H9 (cell line): Measurements from ENCODE around the gene SLC9A6. TPM values are rescaled to one million over a fixed set of nuclear protein-coding genes. Genes with fewer than 3 reads are reported as not detected.

Experiments
- DNase-seq: peaks from one replicate; pipeline ENCODE4 v3.0.0-alpha.2; 2017
- H2AFZ ChIP-seq: one replicate; pipeline ENCODE4 v1.6.1; 2013; ENCODE audit warnings: mild to moderate bottlenecking, low read length, control low read depth, moderate library complexity
- H2AK5ac ChIP-seq: 2 replicates; pipeline ENCODE4 v1.6.1; 2013; ENCODE audit warnings: low read length, control low read depth, mixed read lengths; ENCODE audit not compliant: insufficient read length
- H2BK120ac ChIP-seq: one replicate; pipeline ENCODE4 v1.6.1; 2013; ENCODE audit warnings: low read depth, mild to moderate bottlenecking, low read length, control low read depth, inconsistent platforms; ENCODE audit not compliant: poor library complexity, severe bottlenecking
- H2BK12ac ChIP-seq: 2 replicates; pipeline ENCODE4 v1.6.1; 2013; ENCODE audit warnings: low read length, control low read depth, mixed read lengths, low read depth; ENCODE audit not compliant: insufficient read length
- H2BK15ac ChIP-seq: 2 replicates; pipeline ENCODE4 v1.6.1; 2013; ENCODE audit warnings: low read depth, low read length, control low read depth
- H2BK20ac ChIP-seq: one replicate; pipeline ENCODE4 v1.6.1; 2013; ENCODE audit warnings: low read depth, mild to moderate bottlenecking, low read length, control low read depth, inconsistent platforms; ENCODE audit not compliant: poor library complexity, severe bottlenecking
- H2BK5ac ChIP-seq: 2 replicates; pipeline ENCODE4 v1.6.1; 2013; ENCODE audit warnings: low read length, control low read depth, mixed read lengths; ENCODE audit not compliant: insufficient read length
- H3K14ac ChIP-seq: 2 replicates; pipeline ENCODE4 v1.6.1; 2013; ENCODE audit warnings: low read length, control low read depth; ENCODE audit not compliant: insufficient read depth
- H3K18ac ChIP-seq: 2 replicates; pipeline ENCODE4 v1.6.1; 2013; ENCODE audit warnings: low read depth, mild to moderate bottlenecking, mixed read lengths, low read length, control low read depth; ENCODE audit not compliant: insufficient read length
- H3K23ac ChIP-seq: 2 replicates; pipeline ENCODE4 v1.6.1; 2013; ENCODE audit warnings: low read length, control low read depth, mixed read lengths, low read depth; ENCODE audit not compliant: insufficient read length
- H3K23me2 ChIP-seq: 2 replicates; pipeline ENCODE4 v1.6.1; 2013; ENCODE audit warnings: low read depth, mild to moderate bottlenecking, mixed read lengths, low read length, control low read depth; ENCODE audit not compliant: insufficient read length, poor library complexity, severe bottlenecking
- H3K27ac ChIP-seq: 2 replicates; pipeline ENCODE4 v1.5.1; 2013; ENCODE audit warnings: low read length, control low read depth, mixed read lengths, low read depth; ENCODE audit not compliant: insufficient read length
- H3K27me3 ChIP-seq: 2 replicates; pipeline ENCODE4 v1.6.1; 2013; ENCODE audit warnings: low read length, control low read depth, inconsistent platforms; ENCODE audit not compliant: insufficient read depth
- H3K4ac ChIP-seq: 2 replicates; pipeline ENCODE4 v1.6.1; 2013; ENCODE audit warnings: low read depth, mild to moderate bottlenecking, control low read depth, inconsistent platforms, low read length, moderate library complexity
- H3K4me1 ChIP-seq: 2 replicates; pipeline ENCODE4 v1.6.1; 2013; ENCODE audit warnings: low read length, control low read depth, inconsistent platforms; ENCODE audit not compliant: insufficient read depth
- H3K4me2 ChIP-seq: 2 replicates; pipeline ENCODE4 v1.6.1; 2013; ENCODE audit warnings: low read length, control low read depth, mixed read lengths; ENCODE audit not compliant: insufficient read length, insufficient read depth
- H3K56ac ChIP-seq: 2 replicates; pipeline ENCODE4 v1.6.1; 2013; ENCODE audit warnings: low read depth, mild to moderate bottlenecking, mixed read lengths, low read length, control low read depth; ENCODE audit not compliant: insufficient read length
- H3K79me1 ChIP-seq: 2 replicates; pipeline ENCODE4 v1.6.1; 2013; ENCODE audit warnings: low read depth, mild to moderate bottlenecking, moderate library complexity, low read length, control low read depth, inconsistent platforms; ENCODE audit not compliant: insufficient read depth, poor library complexity, severe bottlenecking
- H3K79me2 ChIP-seq: 2 replicates; pipeline ENCODE4 v1.6.1; 2013; ENCODE audit warnings: low read length, control low read depth, inconsistent platforms; ENCODE audit not compliant: insufficient read depth
- H3K9ac ChIP-seq: 2 replicates; pipeline ENCODE4 v1.6.1; 2013; ENCODE audit warnings: low read length, control low read depth, mixed read lengths; ENCODE audit not compliant: insufficient read length; ENCODE audit errors: extremely low read depth
- H3K9me3 ChIP-seq: one replicate; pipeline ENCODE4 v1.6.1; 2013; ENCODE audit warnings: low read depth, low read length, inconsistent platforms; ENCODE audit not compliant: control insufficient read depth
- H3T11ph ChIP-seq: one replicate; pipeline ENCODE4 v1.6.1; 2013; ENCODE audit warnings: mild to moderate bottlenecking, low read length, control low read depth, inconsistent platforms
- H4K20me1 ChIP-seq: one replicate; pipeline ENCODE4 v1.6.1; 2013; ENCODE audit not compliant: control insufficient read depth, insufficient read length, insufficient read depth
- H4K5ac ChIP-seq: 2 replicates; pipeline ENCODE4 v1.6.1; 2013; ENCODE audit warnings: low read depth, mild to moderate bottlenecking, mixed read lengths, low read length, control low read depth; ENCODE audit not compliant: insufficient read length
- H4K8ac ChIP-seq: replicated peaks from 2 replicates; pipeline ENCODE4 v1.6.1; 2013; ENCODE audit warnings: low read length, control low read depth, mixed read lengths, low read depth; ENCODE audit not compliant: insufficient read length
- H4K91ac ChIP-seq: 2 replicates; pipeline ENCODE4 v1.6.1; 2013; ENCODE audit warnings: low read depth, mild to moderate bottlenecking, moderate library complexity, mixed read lengths, low read length, control low read depth; ENCODE audit not compliant: insufficient read length
- H3K27ac Mint-ChIP-seq, 3 experiments: 2 replicates in 2 of 3; 3 replicates in 1 of 3; pipeline ENCODE4 v1.8.0; 2020 to 2021; ENCODE audit warnings: mixed read lengths in 3 of 3, mild to moderate bottlenecking in 1 of 3, moderate library complexity in 1 of 3
- H3K27me3 Mint-ChIP-seq: 2 replicates; pipeline ENCODE4 v1.8.0; 2021; ENCODE audit warnings: low read depth, mild to moderate bottlenecking, moderate library complexity, mixed read lengths
- H3K36me3 Mint-ChIP-seq, 3 experiments: 2 replicates in 2 of 3; 3 replicates in 1 of 3; pipeline ENCODE4 v1.8.0; 2020 to 2021; ENCODE audit warnings: low read depth in 3 of 3, mixed read lengths in 3 of 3; ENCODE audit not compliant: insufficient read depth in 1 of 3
- H3K4me1 Mint-ChIP-seq, 2 experiments: 2 replicates each; pipeline ENCODE4 v1.8.0; 2020; ENCODE audit warnings: mixed read lengths in 2 of 2
- H3K4me3 Mint-ChIP-seq, 2 experiments: 2 replicates in 1 of 2; 3 replicates in 1 of 2; pipeline ENCODE4 v1.8.0; 2020 to 2021; ENCODE audit warnings: mild to moderate bottlenecking in 2 of 2, mixed read lengths in 2 of 2, moderate library complexity in 1 of 2
- H3K9me3 Mint-ChIP-seq, 2 experiments: 2 replicates in 1 of 2; 3 replicates in 1 of 2; pipeline ENCODE4 v1.8.0; 2020; ENCODE audit warnings: mild to moderate bottlenecking in 2 of 2, mixed read lengths in 2 of 2, moderate library complexity in 1 of 2
- CTCF ChIP-seq: fragments of 200-600 bp; sonication (generic); conservative IDR thresholded peaks from 3 replicates; pipeline ENCODE4 v1.8.0; 2021; ENCODE audit warnings: antibody characterized with exemption, mild to moderate bottlenecking
- WGBS: extraction: QIAGEN DNeasy Blood & Tissue Kit; methylation state at CpG from one replicate; pipeline ENCODE4 v1.1.7; 2013; ENCODE audit warnings: missing lambda C conversion rate, low lambda C conversion rate, mixed read lengths; ENCODE audit not compliant: insufficient read length; ENCODE audit errors: extremely low coverage; 5-methylcytosine and 5-hydroxymethylcytosine counted together
- total RNA-seq: library from RNA; stranded (reverse); gene quantifications from 2 replicates; pipeline ENCODE4 v1.2.1, GENCODE V29; 2021

SLC9A6 gene
- total RNA-seq, 1 experiment from 2014 or later, result 12.3 TPM

- Histone ChIP-seq H2BK120ac (no peak overlapping the region), H3K4me2 (no peak overlapping the region), H3K23ac (no peak overlapping the region), H2AFZ (no peak overlapping the region), H4K8ac (no peak overlapping the region), H3K56ac (no peak overlapping the region), H3T11ph (no peak overlapping the region), H3K27me3 (no peaks in the 10 kb centered on the region), H3K9ac (no peak overlapping the region), H3K4ac (no peak overlapping the region), H3K79me1 (no peaks in the 10 kb centered on the region), H3K14ac (no peak overlapping the region), H3K4me1 (no peaks in the 10 kb centered on the region), H2AK5ac (no peak overlapping the region), H3K23me2 (no peaks in the 10 kb centered on the region), H4K5ac (no peak overlapping the region), H2BK20ac (no peak overlapping the region), H3K27ac (no peak overlapping the region), H3K9me3 (peaks cover 53% of the 10 kb centered on the region), H2BK15ac (no peak overlapping the region), H4K91ac (no peak overlapping the region), H2BK5ac (no peak overlapping the region), H4K20me1 (no peaks in the 10 kb centered on the region), H2BK12ac (no peak overlapping the region), H3K79me2 (no peaks in the 10 kb centered on the region), H3K18ac (no peak overlapping the region)
- H3K4me1 Mint-ChIP-seq, result peaks cover 11 to 15% of the 10 kb centered on the region in 2 experiments
- H3K27ac Mint-ChIP-seq, result no peak overlapping the region; a peak in 1 of 7 replicates
- WGBS, result no CpG with 5 or more reads among the region's 3 CpGs
- H3K4me3 Mint-ChIP-seq, result no peak overlapping the region
- DNase-seq, result no peak
- H3K36me3 Mint-ChIP-seq, result peaks cover 0 to 4% (median 2%) of the 10 kb centered on the region in 3 experiments; a peak in 2 of 7 replicates
- TF ChIP-seq CTCF, result no peak
- H3K27me3 Mint-ChIP-seq, result peaks cover 6% of the 10 kb centered on the region
- peaks cover 66 to 76% of the 10 kb centered on the region in 2 experiments for H3K9me3 Mint-ChIP-seq
Measured at GRCh38 chrX:136051611-136052010, 66.4 kb downstream of the SLC9A6 start.
